Tibial nerve (tissue), 4 donors: ENCODE measurements around the gene EGFL7. TPM values are rescaled to one million over a fixed set of nuclear protein-coding genes. Genes with fewer than 3 reads are reported as not detected.

Source experiments
- DNase-seq, 2 donors: peaks; one replicate each; pipeline ENCODE4 v3.0.0-alpha.2; 2019; ENCODE audit warnings: low spot score in 2 of 2
- H3K27ac ChIP-seq, 4 donors: fragments of 200-600 bp; sonication (generic) in 3 of 4; one replicate each; pipeline ENCODE4 v1.5.1; 2017 to 2019; ENCODE audit warnings: mild to moderate bottlenecking in 1 of 4
- H3K27me3 ChIP-seq, 2 donors: fragments of 200-600 bp; sonication (generic) in 1 of 2; one replicate each; pipeline versions ENCODE4 v1.5.1 to v1.6.0; 2017 to 2019
- H3K36me3 ChIP-seq, 3 donors: fragments of 200-600 bp; sonication (generic); one replicate each; pipeline ENCODE4 v1.5.1; 2018 to 2019
- H3K4me1 ChIP-seq, 4 donors: fragments of 200-600 bp; sonication (generic) in 3 of 4; one replicate each; pipeline ENCODE4 v1.5.1; 2017 to 2019
- H3K4me3 ChIP-seq, 4 donors: fragments of 200-600 bp; sonication (generic) in 3 of 4; one replicate each; pipeline ENCODE4 v1.5.1; 2017 to 2019; ENCODE audit warnings: mild to moderate bottlenecking in 1 of 4, moderate library complexity in 1 of 4
- H3K9me3 ChIP-seq, 4 donors: fragments of 200-600 bp; sonication (generic) in 3 of 4; one replicate each; pipeline ENCODE4 v1.5.1; 2017 to 2019
- CTCF ChIP-seq, 5 experiments: fragments of 200-600 bp in 3 of 5; fragments of 450-650 bp in 2 of 5; sonication (generic) in 3 of 5; IDR thresholded peaks; one replicate each; pipeline ENCODE4 v1.5.1; 2016 to 2019; ENCODE audit warnings: antibody characterized with exemption in 5 of 5, mild to moderate bottlenecking in 3 of 5, moderate library complexity in 2 of 5
- EP300 ChIP-seq, 2 donors: sonication (generic); formaldehyde crosslinking; IDR thresholded peaks; one replicate each; pipeline ENCODE4 v1.6.1; 2017; ENCODE audit warnings: antibody characterized with exemption in 2 of 2, mild to moderate bottlenecking in 1 of 2
- POLR2A ChIP-seq, 2 donors: fragments of 450-650 bp; IDR thresholded peaks; one replicate each; pipeline ENCODE4 v1.6.1; 2017; ENCODE audit warnings: antibody characterized with exemption in 2 of 2, mild to moderate bottlenecking in 2 of 2, moderate library complexity in 2 of 2
- WGBS, 2 donors: methylation state at CpG; one replicate each; pipeline ENCODE4 v1.1.5; 2018; 5-methylcytosine and 5-hydroxymethylcytosine counted together
- total RNA-seq, 4 donors: library from RNA; depleted of rRNA; stranded (reverse); fragments of >200 nt; gene quantifications; one replicate each; pipeline ENCODE4 v1.1.0, GENCODE V29; 2016

Gene EGFL7
- total RNA-seq, 4 donors from 2014 or later: 95.2 to 229 (median 179) TPM

GRCh38 chr9:136660971-136661550, 1.7 kb upstream of the EGFL7 start:
- Histone ChIP-seq H3K4me3 (peak overlapping the region in 1 of 4 donors; percentile 56), H3K4me1 (peaks cover 0 to 10% (median 6%) of the 10 kb centered on the region in 4 donors), H3K27ac (peak overlapping the region in 1 of 4 donors; percentile 67), H3K27me3 (peaks cover 0 to 70% of the 10 kb centered on the region in 2 donors), H3K36me3 (no peaks in the 10 kb centered on the region), H3K9me3 (no peaks in the 10 kb centered on the region)
- no peak for TF ChIP-seq CTCF (IDR thresholded peaks at IDR 0.05)
- no peak for TF ChIP-seq POLR2A (IDR thresholded peaks at IDR 0.05)
- TF ChIP-seq EP300 (IDR thresholded peaks at IDR 0.05): no peak
- WGBS, 2 donors: 78 to 87% methylated on average over 6 to 10 of the region's 13 CpGs
- no peak for DNase-seq

- 69 to 86% methylated on average over 12 to 18 of the region's 22 CpGs for WGBS, 2 donors
- peaks cover 0 to 68% of the 10 kb centered on the region in 2 donors for H3K27me3 ChIP-seq
These were observed 933 bp upstream of the EGFL7 start for GRCh38 chr9:136661641-136662325.

GRCh38 chr9:136662326-136662655, 425 bp upstream of the EGFL7 start:
- Histone ChIP-seq H3K4me3 (peak overlapping the region in 1 of 4 donors; percentile 56), H3K27ac (peak overlapping the region in 1 of 4 donors; percentile 67), H3K4me1 (peaks cover 0 to 17% (median 7%) of the 10 kb centered on the region in 4 donors), H3K9me3 (no peaks in the 10 kb centered on the region), H3K36me3 (no peaks in the 10 kb centered on the region), H3K27me3 (peaks cover 0 to 68% of the 10 kb centered on the region in 2 donors)
- TF ChIP-seq EP300 (IDR thresholded peaks at IDR 0.05): no peak
- TF ChIP-seq POLR2A (IDR thresholded peaks at IDR 0.05): no peak
- no peak for TF ChIP-seq CTCF (IDR thresholded peaks at IDR 0.05)
- 85 to 88% methylated on average over 7 to 8 of the region's 10 CpGs for WGBS, 2 donors
- no peak for DNase-seq

More at GRCh38 chr9:136661641-136662325, 933 bp upstream of the EGFL7 start:
- Histone ChIP-seq H3K27ac (peak overlapping the region in 1 of 4 donors; percentile 67), H3K4me3 (peak overlapping the region in 1 of 4 donors; percentile 56), H3K36me3 (no peaks in the 10 kb centered on the region), H3K9me3 (no peaks in the 10 kb centered on the region), H3K4me1 (peaks cover 0 to 16% (median 7%) of the 10 kb centered on the region in 4 donors)
- no peak for TF ChIP-seq CTCF (IDR thresholded peaks at IDR 0.05)
- no peak for TF ChIP-seq EP300 (IDR thresholded peaks at IDR 0.05)
- TF ChIP-seq POLR2A (IDR thresholded peaks at IDR 0.05): no peak
- no peak for DNase-seq

- Histone ChIP-seq H3K4me1 (peaks cover 0 to 17% (median 4%) of the 10 kb centered on the region in 4 donors), H3K27ac (peak overlapping the region in 2 of 4 donors; percentile 40 to 67), H3K9me3 (no peaks in the 10 kb centered on the region), H3K27me3 (peaks cover 0 to 66% of the 10 kb centered on the region in 2 donors), H3K4me3 (peak overlapping the region; percentile 16 to 56 (median 30)), H3K36me3 (no peaks in the 10 kb centered on the region)
- no peak for DNase-seq
- 80 to 89% methylated on average over 13 to 17 of the region's 27 CpGs for WGBS, 2 donors
- TF ChIP-seq POLR2A (IDR thresholded peaks at IDR 0.05) (no peak), EP300 (IDR thresholded peaks at IDR 0.05) (no peak), CTCF (IDR thresholded peaks at IDR 0.05) (no peak)
These were observed 1.5 kb downstream of the EGFL7 start for GRCh38 chr9:136664000-136664915.
